ENCODE measurements around the gene WDR7. TPM values are rescaled to one million over a fixed set of nuclear protein-coding genes. Genes with fewer than 3 reads are reported as not detected.

The WDR7 gene
- total and polyA plus RNA-seq, 2 of the 4 experiments (the other 2 are of a cell fraction) = 3.7 to 23.3 TPM

GRCh38 chr18:56723068-56723467, 71.9 kb downstream of the WDR7 start:
- no peak overlapping the region for H3K9ac ChIP-seq (ENCODE audit: low read depth, low read length)
- POLR2A ChIA-PET (ENCODE audit: unreplicated experiment) = interaction anchor here (0.6 kb wide), 1 partner anchor 85 kb away, joined by 3 read pairs; no protein-coding TSS in a partner anchor
- TF ChIP-seq RAD21 (IDR thresholded peaks at IDR 0.05; ENCODE audit: low read length) (no peak), MXI1 (IDR thresholded peaks at IDR 0.05; ENCODE audit: borderline replicate concordance, low read depth, low read length) (no peak), RCOR1 (IDR thresholded peaks at IDR 0.05; ENCODE audit: insufficient replicate concordance, low read length) (no peak), MAZ (IDR thresholded peaks at IDR 0.05; ENCODE audit: borderline replicate concordance, low read depth, low read length) (no peak), NFE2L2 (IDR thresholded peaks at IDR 0.05; ENCODE audit: low read depth, low read length) (no peak), FOS (IDR thresholded peaks at IDR 0.05; ENCODE audit: low read depth, low read length) (no peak), ELK1 (IDR thresholded peaks at IDR 0.05; ENCODE audit: borderline replicate concordance, low read depth, low read length) (no peak), BHLHE40 (IDR thresholded peaks at IDR 0.05; ENCODE audit: low read depth, low read length) (no peak), POLR2A (IDR thresholded peaks at IDR 0.05; ENCODE audit: low read depth, low read length) (no peak)
- in situ Hi-C loops (cut with MboI; ENCODE audit: low sequenced_read_pairs) (no loop called here), intact Hi-C loops (cut with micrococcal nuclease) (no loop called here), dilution Hi-C loops (cut with HindIII; ENCODE audit: low sequenced_read_pairs, unreplicated experiment) (no loop called here)
- H2AK5ac ChIP-seq (ENCODE audit: low read depth, low read length) = no peak overlapping the region
- ATAC-seq (ENCODE audit: low read depth) (no peak), DNase-seq (peak; percentile 11)
- no peak overlapping the region for H3K4me3 ChIP-seq (ENCODE audit: insufficient read depth, low read depth, low read length)
- H3K27ac ChIP-seq (ENCODE audit: insufficient read depth, low read length) = no peak overlapping the region
- WGBS, 2 experiments (ENCODE audit: extremely low coverage in 2 of 2, insufficient read length in 1 of 2) = no CpG with 5 or more reads among the region's 1 CpG
- CTCF ChIA-PET = no interaction called here
- BruUV-seq (replicated peaks) = no TSS peak
- H4K20me1 ChIP-seq (ENCODE audit: insufficient read depth, low read length) = no peaks in the 10 kb centered on the region
- no peak overlapping the region for H4K91ac ChIP-seq (ENCODE audit: insufficient read depth, low read depth, low read length)
- no peak overlapping the region for H2AFZ ChIP-seq (replicated peaks; ENCODE audit: low read length, poor library complexity)
- no peak overlapping the region for H3K23ac ChIP-seq (ENCODE audit: low read depth, low read length)
- no peaks in the 10 kb centered on the region for H3K9me3 ChIP-seq (ENCODE audit: control insufficient read depth, insufficient read depth, low read length)
- H4K8ac ChIP-seq (ENCODE audit: low read depth in 2 of 2, low read length in 2 of 2) = no peak overlapping the region
- no peaks in the 10 kb centered on the region for H3K79me1 ChIP-seq (ENCODE audit: low read depth in 1 of 2, low read length in 2 of 2)
- no peak overlapping the region for H2AK9ac ChIP-seq (replicated peaks; ENCODE audit: low read depth, low read length, poor library complexity)
- H3K4ac ChIP-seq (ENCODE audit: low read depth, low read length) = no peak overlapping the region
- no peaks in the 10 kb centered on the region for H3K4me1 ChIP-seq (ENCODE audit: control insufficient read depth, insufficient read depth, low read length)
- no peak overlapping the region for H4K5ac ChIP-seq (ENCODE audit: low read depth, low read length)
- H2BK15ac ChIP-seq (ENCODE audit: low read depth, low read length) = no peak overlapping the region
- H3K9me1 ChIP-seq (ENCODE audit: insufficient read depth, low read length) = no peaks in the 10 kb centered on the region
- no peaks in the 10 kb centered on the region for H3K36me3 ChIP-seq (ENCODE audit: control insufficient read depth, insufficient read depth, low read length)
- no peak overlapping the region for H2BK120ac ChIP-seq (ENCODE audit: low read depth, low read length)
- no peak overlapping the region for H2BK20ac ChIP-seq (ENCODE audit: low read depth, low read length)
- H2BK5ac ChIP-seq (ENCODE audit: low read depth, low read length, poor library complexity, severe bottlenecking) = no peak overlapping the region
- no peak overlapping the region for H3K56ac ChIP-seq (ENCODE audit: extremely low read depth, insufficient read depth, low read length)
- H3K27me3 ChIP-seq (ENCODE audit: control insufficient read depth, insufficient read depth, low read length) = no peaks in the 10 kb centered on the region
- H3K4me2 ChIP-seq (ENCODE audit: low read depth, low read length) = no peak overlapping the region
- no peak overlapping the region for H3K14ac ChIP-seq (replicated peaks; ENCODE audit: low read depth, low read length)
- no peak overlapping the region for H3K18ac ChIP-seq (ENCODE audit: low read depth, low read length)
